OCI-LY3 (cell line): ENCODE data around the gene ATP1A3.

Source experiments
- EZH2phosphoT487 ChIP-seq: fragments of 200-600 bp; shearing (Covaris generic); IDR thresholded peaks from 2 replicates; pipeline ENCODE4 v1.6.1; 2018; ENCODE audit warnings: antibody characterized with exemption, mixed run types, low read depth
- TF ChIP-seq, protein P1 (sequence below): fragments of 200-600, 300-600 bp; sonication (generic); IDR thresholded peaks from 2 replicates; pipeline ENCODE4 v1.5.1; 2014; ENCODE audit warnings: antibody characterized with exemption, low read length, low read depth

DNA sequence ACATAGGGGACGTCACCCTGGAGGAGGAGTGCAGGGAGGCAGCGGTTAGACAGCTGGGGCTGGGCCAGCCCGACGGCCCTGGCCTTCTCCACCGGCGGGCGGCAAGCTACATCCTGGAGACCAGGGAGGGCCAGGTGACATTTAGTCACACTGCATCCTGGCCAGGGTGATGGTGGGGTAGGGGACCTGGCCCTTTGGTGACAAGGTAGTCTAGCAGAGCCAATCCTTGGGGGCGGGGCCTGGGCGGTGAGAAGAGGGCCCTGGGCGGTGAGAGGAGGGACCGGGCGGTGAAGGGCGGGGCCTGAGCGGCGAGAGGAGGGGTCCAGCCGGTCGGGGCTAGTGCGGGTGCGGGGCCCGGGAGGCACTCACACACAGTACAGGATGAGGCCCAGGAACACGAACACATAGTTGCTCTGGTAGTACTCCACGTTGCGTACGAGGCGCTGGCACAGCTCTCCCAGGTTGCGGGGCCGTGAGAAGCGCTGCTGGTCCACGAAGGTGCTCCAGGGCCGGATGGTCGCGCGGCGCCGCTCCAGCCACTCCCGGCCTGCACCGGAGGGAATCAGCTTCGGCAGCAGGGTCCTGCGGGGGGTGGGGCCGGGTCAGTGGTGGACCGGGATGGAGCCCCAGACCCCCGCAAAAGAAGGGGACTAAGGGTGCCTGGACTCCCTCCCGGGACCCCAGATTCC lies 35.5 kb downstream of the ATP1A3 start:
- TF ChIP-seq, protein P1, sequence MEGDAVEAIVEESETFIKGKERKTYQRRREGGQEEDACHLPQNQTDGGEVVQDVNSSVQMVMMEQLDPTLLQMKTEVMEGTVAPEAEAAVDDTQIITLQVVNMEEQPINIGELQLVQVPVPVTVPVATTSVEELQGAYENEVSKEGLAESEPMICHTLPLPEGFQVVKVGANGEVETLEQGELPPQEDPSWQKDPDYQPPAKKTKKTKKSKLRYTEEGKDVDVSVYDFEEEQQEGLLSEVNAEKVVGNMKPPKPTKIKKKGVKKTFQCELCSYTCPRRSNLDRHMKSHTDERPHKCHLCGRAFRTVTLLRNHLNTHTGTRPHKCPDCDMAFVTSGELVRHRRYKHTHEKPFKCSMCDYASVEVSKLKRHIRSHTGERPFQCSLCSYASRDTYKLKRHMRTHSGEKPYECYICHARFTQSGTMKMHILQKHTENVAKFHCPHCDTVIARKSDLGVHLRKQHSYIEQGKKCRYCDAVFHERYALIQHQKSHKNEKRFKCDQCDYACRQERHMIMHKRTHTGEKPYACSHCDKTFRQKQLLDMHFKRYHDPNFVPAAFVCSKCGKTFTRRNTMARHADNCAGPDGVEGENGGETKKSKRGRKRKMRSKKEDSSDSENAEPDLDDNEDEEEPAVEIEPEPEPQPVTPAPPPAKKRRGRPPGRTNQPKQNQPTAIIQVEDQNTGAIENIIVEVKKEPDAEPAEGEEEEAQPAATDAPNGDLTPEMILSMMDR = no peak
- no peak for TF ChIP-seq EZH2phosphoT487
